Activated CD8-positive, alpha-beta T cell treated with anti-CD3 and anti-CD28 coated beads for 36 hours (primary cell): ENCODE measurements around the gene POLDIP3. TPM values are rescaled to one million over a fixed set of nuclear protein-coding genes. Genes with fewer than 3 reads are reported as not detected.
A peak's percentile ranks its signal among the peaks of the same experiment; 100 is the strongest.
"Not testable (repeated sequence)": the region's sequence is repeated elsewhere in the genome, so short reads cannot be mapped to it uniquely, and the experiment has no call there.

Experiments
- ATAC-seq: fragments of 200-7000 bp; cut with Tn5 transposase; one replicate; pipeline ENCODE4 v1.10.0; 2021; ENCODE audit warnings: mild to moderate bottlenecking, moderate library complexity
- CTCF ChIA-PET: fragments of 350-600 bp; sonication (Branson Sonifier 250); formaldehyde crosslinking; loops from one replicate; lab custom pipeline; 2021; ENCODE audit warnings: antibody characterized with exemption; lab: Charles Lee
- POLR2A ChIA-PET: fragments of 350-600 bp; sonication (Branson Sonifier 250); formaldehyde crosslinking; loops from one replicate; lab custom pipeline; 2021; ENCODE audit warnings: antibody characterized with exemption; lab: Charles Lee
- DNase-seq: peaks from one replicate; pipeline ENCODE4 v3.0.0-alpha.2; 2020
- H3K27ac Mint-ChIP-seq: one replicate; pipeline ENCODE4 v1.8.0; 2021; ENCODE audit warnings: mild to moderate bottlenecking, mixed read lengths
- H3K27me3 Mint-ChIP-seq: one replicate; pipeline ENCODE4 v1.8.0; 2021; ENCODE audit warnings: mixed read lengths
- H3K36me3 Mint-ChIP-seq: one replicate; pipeline ENCODE4 v1.8.0; 2021; ENCODE audit warnings: low read depth, mixed read lengths
- H3K4me1 Mint-ChIP-seq: one replicate; pipeline ENCODE4 v1.8.0; 2021; ENCODE audit warnings: low read depth, mixed read lengths
- H3K4me3 Mint-ChIP-seq: one replicate; pipeline ENCODE4 v1.8.0; 2021; ENCODE audit warnings: mild to moderate bottlenecking, moderate library complexity, mixed read lengths
- H3K9me3 Mint-ChIP-seq: one replicate; pipeline ENCODE4 v1.8.0; 2021; ENCODE audit warnings: mixed read lengths
- CTCF ChIP-seq: fragments of 200-600 bp; IDR thresholded peaks from one replicate; pipeline ENCODE4 v1.8.0; 2022; ENCODE audit warnings: antibody characterized with exemption, mild to moderate bottlenecking
- intact Hi-C: fragments of 100-400 bp; cut with micrococcal nuclease; formaldehyde crosslinking; loops from one replicate; pipeline ENCODE4 v1.10.0; 2022
- total RNA-seq, 2 experiments: library from RNA; stranded (reverse); gene quantifications; one replicate each; pipeline ENCODE4 v1.2.3, GENCODE V29; 2021

The POLDIP3 gene
- total RNA-seq, 2 experiments from 2014 or later = 70.2 to 71.1 TPM

GRCh38 chr22:42561856-42562255 is 52.8 kb downstream of the POLDIP3 start:
- intact Hi-C loops = no loop called here
- CTCF ChIA-PET = interaction anchor here (0.8 to 1.9 kb wide), 4 partner anchors 10 to 47 kb away, joined by 3 to 5 read pairs (median 4); no protein-coding TSS in a partner anchor

GRCh38 chr22:42560781-42561180 is 53.9 kb downstream of the POLDIP3 start:
- intact Hi-C loops = no loop called here
- H3K27me3 Mint-ChIP-seq = no peaks in the 10 kb centered on the region
- ChIA-PET CTCF (interaction anchor here (0.8 to 1.9 kb wide), 10 partner anchors 8 to 50 kb away, joined by 3 to 10 read pairs (median 4); no protein-coding TSS in a partner anchor), POLR2A (interaction anchor here (1.1 to 2.0 kb wide), 4 partner anchors 9 to 51 kb away, joined by 3 to 9 read pairs (median 5); no protein-coding TSS in a partner anchor)
- TF ChIP-seq CTCF = peak; percentile 64
- H3K9me3 Mint-ChIP-seq = no peaks in the 10 kb centered on the region
- DNase-seq (peak; percentile 38), ATAC-seq (peak; percentile 74)
- no peak overlapping the region for H3K4me3 Mint-ChIP-seq
- peaks cover 4% of the 10 kb centered on the region for H3K36me3 Mint-ChIP-seq
- peaks cover 11% of the 10 kb centered on the region for H3K4me1 Mint-ChIP-seq
- H3K27ac Mint-ChIP-seq = no peak overlapping the region

More at GRCh38 chr22:42561856-42562255, 52.8 kb downstream of the POLDIP3 start:
- H3K4me3 Mint-ChIP-seq = no peak overlapping the region
- ATAC-seq (no peak), DNase-seq (no peak)
- no peaks in the 10 kb centered on the region for H3K27me3 Mint-ChIP-seq
- no peaks in the 10 kb centered on the region for H3K9me3 Mint-ChIP-seq
- POLR2A ChIA-PET = interaction anchor here (1.3 to 2.0 kb wide), 3 partner anchors 7 to 9 kb away, joined by 4 to 9 read pairs (median 8); partner anchors contain the start of gene SERHL2
- H3K36me3 Mint-ChIP-seq = peaks cover 4% of the 10 kb centered on the region
- H3K4me1 Mint-ChIP-seq = peaks cover 11% of the 10 kb centered on the region
- TF ChIP-seq CTCF = no peak
- no peak overlapping the region for H3K27ac Mint-ChIP-seq

GRCh38 chr22:42560381-42560780 is 54.3 kb downstream of the POLDIP3 start:
- Mint-ChIP-seq H3K27me3 (no peaks in the 10 kb centered on the region), H3K4me3 (no peak overlapping the region), H3K4me1 (peaks cover 11% of the 10 kb centered on the region), H3K9me3 (no peaks in the 10 kb centered on the region), H3K27ac (no peak overlapping the region), H3K36me3 (peaks cover 2% of the 10 kb centered on the region)
- no peak for TF ChIP-seq CTCF
- ChIA-PET CTCF (interaction anchor here (1.0 to 1.9 kb wide), 8 partner anchors 8 to 24 kb away, joined by 3 to 10 read pairs (median 4); no protein-coding TSS in a partner anchor), POLR2A (interaction anchor here (1.1 to 2.0 kb wide), 3 partner anchors 10 to 51 kb away, joined by 3 to 6 read pairs (median 4); no protein-coding TSS in a partner anchor)
- intact Hi-C loops = no loop called here
- ATAC-seq (no peak), DNase-seq (no peak)

- no peaks in the 10 kb centered on the region for H3K27me3 Mint-ChIP-seq
- peak within 1 kb of the TSS; percentile 73 for H3K4me3 Mint-ChIP-seq
- H3K9me3 Mint-ChIP-seq = no peaks in the 10 kb centered on the region
- ChIA-PET CTCF (no interaction called here), POLR2A (interaction anchor here (1.5 kb wide), 1 partner anchor 9 kb away, joined by 8 read pairs; no protein-coding TSS in a partner anchor)
- H3K36me3 Mint-ChIP-seq = no peaks in the 10 kb centered on the region
- no peak for TF ChIP-seq CTCF
- H3K27ac Mint-ChIP-seq = no peak within 1 kb of the TSS
- DNase-seq = peak; percentile 83
- peak; percentile 96 for ATAC-seq
- H3K4me1 Mint-ChIP-seq = peaks cover 13% of the 10 kb centered on the region
- intact Hi-C loops = no loop called here
Measured at GRCh38 chr22:42553475-42554361, 61.0 kb downstream of the POLDIP3 start, which contains the start of gene SERHL2. Gene SERHL2 (plus strand): TSS chr22:42553956. CDS start chr22:42554021, 65 bp downstream.

- ATAC-seq, DNase-seq, POLR2A ChIA-PET, intact Hi-C loops, H3K27me3 Mint-ChIP-seq, H3K27ac Mint-ChIP-seq, H3K36me3 Mint-ChIP-seq, H3K9me3 Mint-ChIP-seq: not testable (repeated sequence)
- Mint-ChIP-seq H3K4me3 (peak overlapping the region; percentile 63), H3K4me1 (peaks cover 13% of the 10 kb centered on the region)
- CTCF ChIA-PET = interaction anchor here (1.1 to 1.5 kb wide), 2 partner anchors 9 kb away, joined by 4 to 5 read pairs; no protein-coding TSS in a partner anchor
Measured at GRCh38 chr22:42552294-42552647, 62.4 kb downstream of the POLDIP3 start.
